CD14-positive monocyte (primary cell): ENCODE data around the gene NKX2-1. TPM values are rescaled to one million over a fixed set of nuclear protein-coding genes. Genes with fewer than 3 reads are reported as not detected.

Source experiments
- DNase-seq, 3 donors: peaks; one replicate each; pipeline ENCODE4 v3.0.0-alpha.2; 2011 to 2022
- H2AFZ ChIP-seq: 2 replicates; pipeline ENCODE4 v1.6.0; 2012; ENCODE audit warnings: mild to moderate bottlenecking, low read depth, low read length, inconsistent platforms; ENCODE audit not compliant: insufficient read depth, poor library complexity, severe bottlenecking
- H3K27ac ChIP-seq, 2 donors: 1 replicate in 1 of 2; 2 replicates in 1 of 2; pipeline ENCODE4 v1.5.1; 2012 to 2013; ENCODE audit warnings: low read length in 2 of 2, control low read depth in 1 of 2, inconsistent platforms in 1 of 2, low read depth in 1 of 2, mild to moderate bottlenecking in 1 of 2
- H3K27me3 ChIP-seq, 2 donors: one replicate each; pipeline versions ENCODE4 v1.6.0 to v1.6.1; 2011 to 2013; ENCODE audit warnings: low read length in 2 of 2; ENCODE audit not compliant: control insufficient read depth in 2 of 2, insufficient read depth in 2 of 2
- H3K36me3 ChIP-seq, 2 donors: replicated peaks in 1 of 2; 1 replicate in 1 of 2; 2 replicates in 1 of 2; pipeline versions ENCODE4 v1.5.1 to v1.6.1; 2012 to 2013; ENCODE audit warnings: low read length in 2 of 2, control low read depth in 1 of 2, inconsistent platforms in 1 of 2, mild to moderate bottlenecking in 1 of 2; ENCODE audit not compliant: insufficient read depth in 2 of 2, control insufficient read depth in 1 of 2
- H3K4me1 ChIP-seq, 2 donors: 1 replicate in 1 of 2; 2 replicates in 1 of 2; pipeline versions ENCODE4 v1.5.1 to v1.6.1; 2012 to 2013; ENCODE audit warnings: low read length in 2 of 2, control low read depth in 1 of 2, inconsistent platforms in 1 of 2, mild to moderate bottlenecking in 1 of 2, moderate library complexity in 1 of 2; ENCODE audit not compliant: insufficient read depth in 2 of 2, control insufficient read depth in 1 of 2
- H3K4me2 ChIP-seq: replicated peaks from 2 replicates; pipeline ENCODE3; 2012; ENCODE audit warnings: low read length, moderate library complexity, mild to moderate bottlenecking; ENCODE audit not compliant: poor library complexity, severe bottlenecking; ENCODE audit errors: extremely low read depth
- H3K4me3 ChIP-seq, 3 experiments: fragments of 200-600 bp in 1 of 3; sonication (generic) in 1 of 3; replicated peaks in 1 of 3; 1 replicate in 2 of 3; 2 replicates in 1 of 3; pipeline ENCODE4 v1.5.1; 2011 to 2013; ENCODE audit warnings: low read length in 3 of 3, mild to moderate bottlenecking in 3 of 3, control low read depth in 2 of 3, low read depth in 2 of 3, inconsistent platforms in 1 of 3, moderate library complexity in 1 of 3
- H3K79me2 ChIP-seq: 2 replicates; pipeline ENCODE4 v1.6.0; 2012; ENCODE audit warnings: mild to moderate bottlenecking, control low read depth, inconsistent platforms, low read length, moderate library complexity; ENCODE audit not compliant: insufficient read depth
- H3K9ac ChIP-seq: 2 replicates; pipeline ENCODE4 v1.6.0; 2017; ENCODE audit warnings: low read length, mild to moderate bottlenecking; ENCODE audit not compliant: insufficient read depth, poor library complexity, severe bottlenecking
- H3K9me3 ChIP-seq, 2 donors: replicated peaks in 1 of 2; 1 replicate in 1 of 2; 2 replicates in 1 of 2; pipeline versions ENCODE4 v1.5.1 to v1.6.1; 2012 to 2013; ENCODE audit warnings: low read length in 2 of 2, control low read depth in 1 of 2; ENCODE audit not compliant: control insufficient read depth in 1 of 2, insufficient read depth in 1 of 2
- H4K20me1 ChIP-seq: 2 replicates; pipeline ENCODE4 v1.6.0; 2012; ENCODE audit warnings: mild to moderate bottlenecking, low read length, control low read depth, moderate library complexity; ENCODE audit not compliant: insufficient read depth
- H3K27ac Mint-ChIP-seq, 7 donors: one replicate each; pipeline ENCODE4 v1.8.0; 2020; ENCODE audit warnings: mild to moderate bottlenecking in 7 of 7, mixed read lengths in 7 of 7, moderate library complexity in 6 of 7, inconsistent platforms in 2 of 7
- H3K27me3 Mint-ChIP-seq, 3 donors: one replicate each; pipeline ENCODE4 v1.8.0; 2021 to 2022; ENCODE audit warnings: low read depth in 3 of 3, mild to moderate bottlenecking in 3 of 3, mixed read lengths in 3 of 3, moderate library complexity in 3 of 3, inconsistent platforms in 1 of 3
- H3K36me3 Mint-ChIP-seq, 2 donors: one replicate each; pipeline ENCODE4 v1.8.0; 2020; ENCODE audit warnings: mixed read lengths in 2 of 2, inconsistent platforms in 1 of 2, mild to moderate bottlenecking in 1 of 2
- H3K4me1 Mint-ChIP-seq: one replicate; pipeline ENCODE4 v1.8.0; 2020; ENCODE audit warnings: mild to moderate bottlenecking, mixed read lengths
- H3K4me3 Mint-ChIP-seq, 2 donors: one replicate each; pipeline ENCODE4 v1.8.0; 2020; ENCODE audit warnings: mild to moderate bottlenecking in 2 of 2, mixed read lengths in 2 of 2, moderate library complexity in 1 of 2
- H3K9me3 Mint-ChIP-seq, 7 donors: one replicate each; pipeline ENCODE4 v1.8.0; 2020 to 2022; ENCODE audit warnings: mixed read lengths in 7 of 7, mild to moderate bottlenecking in 6 of 7, moderate library complexity in 6 of 7, inconsistent platforms in 2 of 7
- CTCF ChIP-seq: fragments of 200-600 bp; IDR thresholded peaks from one replicate; pipeline ENCODE4 v1.8.0; 2022; ENCODE audit warnings: antibody characterized with exemption, mild to moderate bottlenecking
- WGBS: methylation state at CpG from one replicate; pipeline ENCODE4 v1.1.5; 2013; ENCODE audit warnings: missing lambda C conversion rate; ENCODE audit not compliant: insufficient coverage; 5-methylcytosine and 5-hydroxymethylcytosine counted together
- intact Hi-C, 2 donors: fragments of 100-400 bp; cut with micrococcal nuclease; formaldehyde crosslinking; loops; one replicate each; pipeline versions ENCODE4 v1.15.0 to v1.15.1; 2023
- polyA plus RNA-seq, 3 donors: library from polyadenylated mRNA; depleted of rRNA in 1 of 3; unstranded in 2 of 3; stranded (reverse) in 1 of 3; fragments of 300-500 nt in 2 of 3; fragments of >200 nt in 1 of 3; fragmentation: Illumina TruSeq in 2 of 3; gene quantifications; 1 replicate in 2 of 3; 2 replicates in 1 of 3; pipeline ENCODE4 v1.2.3, GENCODE V29; 2012 to 2021

Gene NKX2-1
- polyA plus RNA-seq, 3 donors = not detected

- 3% methylated on average over 27 of the region's 32 CpGs for WGBS
- Mint-ChIP-seq H3K36me3 (peaks cover 0 to 14% of the 10 kb centered on the region in 2 donors), H3K27ac (peak overlapping the region in 1 of 7 donors; percentile 25), H3K9me3 (peaks cover 3 to 56% (median 40%) of the 10 kb centered on the region in 7 donors), H3K27me3 (peaks cover 87 to 95% (median 90%) of the 10 kb centered on the region in 3 donors), H3K4me1 (peaks cover 2% of the 10 kb centered on the region), H3K4me3 (peak overlapping the region in 1 of 2 donors; percentile 72)
- Histone ChIP-seq H3K4me3 (no peak overlapping the region), H3K4me1 (no peaks in the 10 kb centered on the region), H3K79me2 (no peaks in the 10 kb centered on the region), H3K36me3 (no peaks in the 10 kb centered on the region), H3K9ac (no peak overlapping the region), H3K27ac (no peak overlapping the region), H2AFZ (no peak overlapping the region), H3K4me2 (no peak overlapping the region), H3K9me3 (peaks cover 0 to 75% of the 10 kb centered on the region in 2 donors), H4K20me1 (no peaks in the 10 kb centered on the region), H3K27me3 (peaks cover 91 to 96% of the 10 kb centered on the region in 2 donors)
- no peak for TF ChIP-seq CTCF
- no peak for DNase-seq
- intact Hi-C loops = no loop called here
Measured at GRCh38 chr14:36508418-36509068, 11.5 kb downstream of the NKX2-1 start.

- no peak for DNase-seq
- Mint-ChIP-seq H3K4me1 (peaks cover 2% of the 10 kb centered on the region), H3K36me3 (peaks cover 0 to 15% of the 10 kb centered on the region in 2 donors), H3K4me3 (peak overlapping the region in 1 of 2 donors; percentile 58), H3K9me3 (peaks cover 3 to 52% (median 37%) of the 10 kb centered on the region in 7 donors), H3K27ac (no peak overlapping the region), H3K27me3 (peaks cover 87 to 95% (median 90%) of the 10 kb centered on the region in 3 donors)
- H3K9ac ChIP-seq = no peak overlapping the region
- no peak overlapping the region for H3K4me2 ChIP-seq
- TF ChIP-seq CTCF = no peak
- no peak overlapping the region for H3K27ac ChIP-seq
- H4K20me1 ChIP-seq = no peaks in the 10 kb centered on the region
- no peak overlapping the region for H3K4me3 ChIP-seq
- peaks cover 92 to 96% of the 10 kb centered on the region in 2 donors for H3K27me3 ChIP-seq
- no peaks in the 10 kb centered on the region for H3K79me2 ChIP-seq
- H2AFZ ChIP-seq = no peak overlapping the region
- H3K36me3 ChIP-seq = no peaks in the 10 kb centered on the region
- WGBS = 8% methylated on average over 20 of the region's 28 CpGs
- no peaks in the 10 kb centered on the region for H3K4me1 ChIP-seq
- intact Hi-C loops = no loop called here
- H3K9me3 ChIP-seq = peaks cover 0 to 72% of the 10 kb centered on the region in 2 donors
Measured at GRCh38 chr14:36507847-36508417, 12.1 kb downstream of the NKX2-1 start.
